Heart right ventricle (tissue), 16 donors: ENCODE results near the gene CMYA5. TPM values are rescaled to one million over a fixed set of nuclear protein-coding genes. Genes with fewer than 3 reads are reported as not detected.

Experiments
- ATAC-seq, 8 donors: fragments of 200-7000 bp; cut with Tn5 transposase; one replicate each; pipeline ENCODE4 v1.9.1; 2020; ENCODE audit warnings: mild to moderate bottlenecking in 8 of 8, moderate library complexity in 8 of 8, moderate number of reproducible peaks in 1 of 8
- DNase-seq, 2 donors: peaks; one replicate each; pipeline ENCODE4 v3.0.0-alpha.2; 2020
- H3K27ac ChIP-seq, 10 donors: fragments of 200-600 bp; sonication (generic) in 2 of 10; one replicate each; pipeline versions ENCODE4 v1.5.0 to v1.8.0; 2020 to 2022; ENCODE audit warnings: mild to moderate bottlenecking in 3 of 10
- H3K27me3 ChIP-seq, 7 donors: fragments of 200-600 bp; one replicate each; pipeline ENCODE4 v1.8.0; 2021 to 2022; ENCODE audit warnings: mild to moderate bottlenecking in 2 of 7
- H3K36me3 ChIP-seq, 9 donors: fragments of 200-600 bp; sonication (generic) in 1 of 9; one replicate each; pipeline versions ENCODE4 v1.5.0 to v1.8.0; 2020 to 2022; ENCODE audit warnings: mild to moderate bottlenecking in 2 of 9
- H3K4me1 ChIP-seq, 9 donors: fragments of 200-600 bp; sonication (generic) in 1 of 9; one replicate each; pipeline versions ENCODE4 v1.5.0 to v1.8.0; 2020 to 2022; ENCODE audit warnings: mild to moderate bottlenecking in 4 of 9
- H3K4me3 ChIP-seq, 10 donors: fragments of 200-600 bp; sonication (generic) in 2 of 10; one replicate each; pipeline versions ENCODE4 v1.5.0 to v1.8.0; 2020 to 2022; ENCODE audit warnings: mild to moderate bottlenecking in 7 of 10, moderate library complexity in 2 of 10
- H3K9me3 ChIP-seq, 11 donors: fragments of 200-600 bp in 10 of 11; sonication (generic) in 2 of 11; one replicate each; pipeline versions ENCODE4 v1.5.0 to v1.8.0; 2013 to 2022; ENCODE audit warnings: mild to moderate bottlenecking in 2 of 11, control low read depth in 1 of 11, moderate library complexity in 1 of 11
- WGBS, 2 donors: extraction: QIAGEN DNeasy Blood & Tissue Kit; methylation state at CpG; one replicate each; pipeline ENCODE4 v1.1.7; 2013; ENCODE audit warnings: inconsistent platforms in 1 of 2; 5-methylcytosine and 5-hydroxymethylcytosine counted together
- intact Hi-C, 10 donors: fragments of 100-400 bp; cut with DNase I; formaldehyde crosslinking; loops; one replicate each; pipeline versions ENCODE4 v1.11.1 to v1.14.2; 2022
- polyA plus RNA-seq, 2 donors: library from polyadenylated mRNA; stranded (reverse); fragments of 200-250 nt; gene quantifications; one replicate each; pipeline ENCODE4 v1.2.3, GENCODE V29; 2013
- total RNA-seq, 10 donors: library from RNA; stranded (reverse); fragmentation: NEBNext Ultra II Directional in 3 of 10; extraction: Animal tissue kit (Norgen Biotek cat#: 25700) in 3 of 10; gene quantifications; one replicate each; pipeline versions ENCODE4 v1.2.1 to v1.2.4, GENCODE V29; 2021 to 2023
- TF ChIP-seq, protein P1 (sequence below), 9 donors: fragments of 200-600 bp; sonication (generic) in 2 of 9; IDR thresholded peaks; one replicate each; pipeline versions ENCODE4 v1.5.0 to v1.8.0; 2021 to 2022; ENCODE audit warnings: antibody characterized with exemption in 9 of 9, mild to moderate bottlenecking in 5 of 9, moderate library complexity in 1 of 9
- donor health status: Arrhythmogenic right ventricular cardiomyopathy.
- donor health status: ischemic (EF 13 %, LVEDD 7.1; RV severe dilation, severe dysfunction).
- donor health status: healthy with polysubstance abuse.
- donor health status: DM: no; HTN: yes; CAD: no.
- donor health status: DM: no; HTN: no; CAD: no.
- donor health status: ischemic (EF 25% LVEDD 6.9; RV normal size, moderate dysfunction).
- donor health status: ischemic (EF 25% LVEDD 5.7; RV mildly dilated, moderate dysfunction).
- donor health status: healthy.
- donor health status: DM: yes; HTN: yes; CAD: no.
- donor health status: Ischemic cardiomyopathy.
- donor health status: ischemic (EF 35%, LVEDD 5.7; RV mildly dilated, moderate dysfunction).
- donor health status: nonischemic (EF 11% LVEDD 7.7; RV severe dilation, severe dysfunction).
- donor health status: DM: yes; HTN: yes; CAD: no.
- donor health status: PGD.
- donor health status: ischemic (EF 29% LVEDD 5.4; RV normal size, mild dysfunction).
- donor health status: nonischemic (EF 23%, LVEDD 6.1; RV moderate dilation, normal function).

The CMYA5 gene
- total and polyA plus RNA-seq, 12 donors = 202 to 1,721 (median 979) TPM

DNA sequence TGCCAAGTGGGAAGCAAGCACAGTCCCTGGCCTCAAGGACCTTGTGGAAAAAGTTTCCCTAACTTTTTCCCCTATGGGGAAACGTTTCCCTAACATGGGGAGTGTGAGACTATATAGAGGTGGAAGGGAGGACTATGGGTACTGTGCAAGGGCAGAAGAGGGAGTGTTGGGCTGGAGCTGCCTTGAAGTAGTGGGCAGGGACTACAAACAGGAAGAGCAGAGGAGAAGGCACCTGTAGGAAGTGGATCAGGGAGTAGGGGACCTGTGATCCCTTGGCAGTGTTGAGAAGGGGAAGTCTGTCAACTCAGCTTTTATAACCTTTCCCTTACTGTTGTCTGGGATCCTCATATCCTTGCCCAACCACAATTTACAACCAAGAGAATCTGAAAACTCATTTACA is 1.4 kb downstream of the CMYA5 start:
- no peak for DNase-seq
- WGBS, 2 donors = 26 to 37% methylated on average over 1 of the region's 1 CpG
- H3K27ac ChIP-seq = peak overlapping the region; percentile 83 to 99 (median 90)
- peak overlapping the region; percentile 46 to 68 (median 60) for H3K4me3 ChIP-seq
- peaks cover 0 to 23% (median 2%) of the 10 kb centered on the region in 9 donors for H3K4me1 ChIP-seq
- TF ChIP-seq, protein P1, sequence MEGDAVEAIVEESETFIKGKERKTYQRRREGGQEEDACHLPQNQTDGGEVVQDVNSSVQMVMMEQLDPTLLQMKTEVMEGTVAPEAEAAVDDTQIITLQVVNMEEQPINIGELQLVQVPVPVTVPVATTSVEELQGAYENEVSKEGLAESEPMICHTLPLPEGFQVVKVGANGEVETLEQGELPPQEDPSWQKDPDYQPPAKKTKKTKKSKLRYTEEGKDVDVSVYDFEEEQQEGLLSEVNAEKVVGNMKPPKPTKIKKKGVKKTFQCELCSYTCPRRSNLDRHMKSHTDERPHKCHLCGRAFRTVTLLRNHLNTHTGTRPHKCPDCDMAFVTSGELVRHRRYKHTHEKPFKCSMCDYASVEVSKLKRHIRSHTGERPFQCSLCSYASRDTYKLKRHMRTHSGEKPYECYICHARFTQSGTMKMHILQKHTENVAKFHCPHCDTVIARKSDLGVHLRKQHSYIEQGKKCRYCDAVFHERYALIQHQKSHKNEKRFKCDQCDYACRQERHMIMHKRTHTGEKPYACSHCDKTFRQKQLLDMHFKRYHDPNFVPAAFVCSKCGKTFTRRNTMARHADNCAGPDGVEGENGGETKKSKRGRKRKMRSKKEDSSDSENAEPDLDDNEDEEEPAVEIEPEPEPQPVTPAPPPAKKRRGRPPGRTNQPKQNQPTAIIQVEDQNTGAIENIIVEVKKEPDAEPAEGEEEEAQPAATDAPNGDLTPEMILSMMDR (IDR thresholded peaks at IDR 0.05) = no peak
- no peaks in the 10 kb centered on the region for H3K27me3 ChIP-seq
- H3K36me3 ChIP-seq = peaks cover 0 to 21% (median 0%) of the 10 kb centered on the region in 9 donors
- intact Hi-C loops = loop anchor here in 5 of 10 donors (5.0 to 10.0 kb wide), 4 partner anchors 36 to 166 kb away; no protein-coding TSS in a partner anchor
- no peaks in the 10 kb centered on the region for H3K9me3 ChIP-seq
- ATAC-seq = peak in 7 of 8 donors; percentile 24 to 60 (median 47)

GRCh38 chr5:79692596-79692995 is 3.0 kb downstream of the CMYA5 start:
- H3K9me3 ChIP-seq = no peaks in the 10 kb centered on the region
- TF ChIP-seq, protein P1 (IDR thresholded peaks at IDR 0.05) = no peak
- intact Hi-C loops = loop anchor here in 5 of 10 donors (5.0 to 10.0 kb wide), 4 partner anchors 35 to 165 kb away; no protein-coding TSS in a partner anchor
- peak overlapping the region; percentile 24 to 99 (median 90) for H3K27ac ChIP-seq
- no peak for DNase-seq
- H3K27me3 ChIP-seq = no peaks in the 10 kb centered on the region
- 49 to 71% methylated on average over 1 of the region's 1 CpG for WGBS, 2 donors
- peaks cover 0 to 39% (median 8%) of the 10 kb centered on the region in 9 donors for H3K4me1 ChIP-seq
- ATAC-seq = no peak
- peak overlapping the region in 9 of 10 donors; percentile 1 to 68 (median 62) for H3K4me3 ChIP-seq
- H3K36me3 ChIP-seq = peaks cover 0 to 5% (median 0%) of the 10 kb centered on the region in 9 donors

GRCh38 chr5:79694183-79694582 is 4.5 kb downstream of the CMYA5 start:
- no peaks in the 10 kb centered on the region for H3K9me3 ChIP-seq
- intact Hi-C loops = loop anchor here in 5 of 10 donors (5.0 to 10.0 kb wide), 4 partner anchors 33 to 163 kb away; no protein-coding TSS in a partner anchor
- no peak for DNase-seq
- ATAC-seq = no peak
- H3K27me3 ChIP-seq = no peaks in the 10 kb centered on the region
- H3K4me1 ChIP-seq = peaks cover 0 to 51% (median 21%) of the 10 kb centered on the region in 9 donors
- H3K36me3 ChIP-seq = peaks cover 0 to 4% (median 0%) of the 10 kb centered on the region in 9 donors
- H3K4me3 ChIP-seq = peak overlapping the region in 6 of 10 donors; percentile 1 to 63 (median 22)
- 54 to 59% methylated on average over 1 of the region's 1 CpG for WGBS, 2 donors
- H3K27ac ChIP-seq = peak overlapping the region; percentile 24 to 99 (median 90)
- TF ChIP-seq, protein P1 (IDR thresholded peaks at IDR 0.05) = no peak

DNA sequence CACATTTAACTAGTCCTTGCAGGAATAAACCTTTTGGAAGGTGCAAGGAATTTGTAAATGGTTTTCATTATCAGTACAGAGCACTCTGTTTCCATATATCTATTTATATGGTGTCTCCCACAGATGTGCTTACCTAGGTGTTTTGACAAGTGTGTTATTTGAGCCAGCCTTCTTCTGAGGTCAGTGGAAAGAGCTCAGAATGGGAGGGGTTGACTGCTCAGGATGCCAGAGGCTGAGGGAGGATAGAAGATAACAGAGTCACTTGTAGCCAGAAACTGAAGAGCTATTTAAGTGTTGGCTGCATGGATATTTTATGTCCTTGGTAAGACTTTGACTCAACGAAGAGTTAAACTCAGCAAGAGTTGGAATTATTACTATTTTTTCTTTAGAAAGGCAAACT is 5.0 kb downstream of the CMYA5 start:
- Histone ChIP-seq H3K4me3 (peak overlapping the region in 4 of 10 donors; percentile 1 to 63 (median 12)), H3K4me1 (peaks cover 0 to 54% (median 26%) of the 10 kb centered on the region in 9 donors), H3K36me3 (peaks cover 0 to 4% (median 0%) of the 10 kb centered on the region in 9 donors), H3K27ac (peak overlapping the region; percentile 34 to 99 (median 90)), H3K27me3 (no peaks in the 10 kb centered on the region), H3K9me3 (no peaks in the 10 kb centered on the region)
- 19 to 44% methylated on average over 1 of the region's 1 CpG for WGBS, 2 donors
- intact Hi-C loops = loop anchor here in 6 of 10 donors (5.0 to 10.0 kb wide), 4 partner anchors 33 to 163 kb away; no protein-coding TSS in a partner anchor
- TF ChIP-seq, protein P1 (IDR thresholded peaks at IDR 0.05) = no peak
- DNase-seq = peak in 1 of 2 donors; percentile 65
- peak; percentile 34 to 72 (median 68) for ATAC-seq
